Measurements from ENCODE around the gene CELSR3.

Gene CELSR3

GRCh38 chr3:48633256-48633655 lies 29.4 kb downstream of the CELSR3 start:
- Mint-ChIP-seq H3K27ac (ENCODE audit: low read depth) (no peak overlapping the region), H3K27me3 (no peaks in the 10 kb centered on the region), H3K4me3 (no peak overlapping the region), H3K9me3 (no peaks in the 10 kb centered on the region), H3K36me3 (ENCODE audit: insufficient read depth) (peaks cover 5% of the 10 kb centered on the region), H3K4me1 (peaks cover 13% of the 10 kb centered on the region)
- DNase-seq (ENCODE audit: low spot score in 2 of 2) (no peak), ATAC-seq (replicated peaks; ENCODE audit: extremely low read depth, poor library complexity, severe bottlenecking) (no peak)

GRCh38 chr3:48631516-48632448 lies 30.9 kb downstream of the CELSR3 start:
- Mint-ChIP-seq H3K4me1 (peaks cover 11% of the 10 kb centered on the region), H3K36me3 (ENCODE audit: insufficient read depth) (peaks cover 6% of the 10 kb centered on the region), H3K4me3 (no peak overlapping the region), H3K27me3 (no peaks in the 10 kb centered on the region), H3K27ac (ENCODE audit: low read depth) (peak overlapping the region; percentile 36), H3K9me3 (no peaks in the 10 kb centered on the region)
- DNase-seq (ENCODE audit: low spot score in 2 of 2) (no peak), ATAC-seq (replicated peaks; ENCODE audit: extremely low read depth, poor library complexity, severe bottlenecking) (no peak)

- no peak overlapping the region for H3K4me3 Mint-ChIP-seq
- DNase-seq (ENCODE audit: low spot score in 2 of 2): no peak
- no peak for ATAC-seq (replicated peaks; ENCODE audit: extremely low read depth, poor library complexity, severe bottlenecking)
- H3K36me3 Mint-ChIP-seq (ENCODE audit: insufficient read depth): peaks cover 7% of the 10 kb centered on the region
- H3K9me3 Mint-ChIP-seq: no peaks in the 10 kb centered on the region
- H3K4me1 Mint-ChIP-seq: peaks cover 11% of the 10 kb centered on the region
- peak overlapping the region; percentile 36 for H3K27ac Mint-ChIP-seq (ENCODE audit: low read depth)
- no peaks in the 10 kb centered on the region for H3K27me3 Mint-ChIP-seq
Observed at GRCh38 chr3:48630833-48631232, 31.9 kb downstream of the CELSR3 start.

- Mint-ChIP-seq H3K4me1 (peaks cover 11% of the 10 kb centered on the region), H3K4me3 (no peak overlapping the region), H3K27me3 (no peaks in the 10 kb centered on the region), H3K36me3 (ENCODE audit: insufficient read depth) (peaks cover 7% of the 10 kb centered on the region), H3K27ac (ENCODE audit: low read depth) (no peak overlapping the region), H3K9me3 (no peaks in the 10 kb centered on the region)
- DNase-seq (ENCODE audit: low spot score in 2 of 2) (no peak), ATAC-seq (replicated peaks; ENCODE audit: extremely low read depth, poor library complexity, severe bottlenecking) (no peak)
Observed at GRCh38 chr3:48630407-48630806, 32.3 kb downstream of the CELSR3 start.

GRCh38 chr3:48629894-48630293 lies 32.8 kb downstream of the CELSR3 start:
- Mint-ChIP-seq H3K27me3 (no peaks in the 10 kb centered on the region), H3K4me3 (no peak overlapping the region), H3K9me3 (no peaks in the 10 kb centered on the region), H3K36me3 (ENCODE audit: insufficient read depth) (peaks cover 7% of the 10 kb centered on the region), H3K27ac (ENCODE audit: low read depth) (no peak overlapping the region), H3K4me1 (peaks cover 11% of the 10 kb centered on the region)
- no peak for ATAC-seq (replicated peaks; ENCODE audit: extremely low read depth, poor library complexity, severe bottlenecking)
- DNase-seq (ENCODE audit: low spot score in 2 of 2): no peak

- H3K36me3 Mint-ChIP-seq (ENCODE audit: insufficient read depth): peaks cover 5% of the 10 kb centered on the region
Observed at GRCh38 chr3:48628277-48629017, 34.2 kb downstream of the CELSR3 start.

GRCh38 chr3:48625600-48625999 lies 37.1 kb downstream of the CELSR3 start:
- H3K27me3 Mint-ChIP-seq: no peaks in the 10 kb centered on the region
- peaks cover 5% of the 10 kb centered on the region for H3K36me3 Mint-ChIP-seq (ENCODE audit: insufficient read depth)
- H3K9me3 Mint-ChIP-seq: no peaks in the 10 kb centered on the region
- ATAC-seq (replicated peaks; ENCODE audit: extremely low read depth, poor library complexity, severe bottlenecking): no peak
- H3K4me1 Mint-ChIP-seq: peaks cover 6% of the 10 kb centered on the region
- H3K27ac Mint-ChIP-seq (ENCODE audit: low read depth): no peak overlapping the region
- DNase-seq (ENCODE audit: low spot score in 2 of 2): no peak
- no peak overlapping the region for H3K4me3 Mint-ChIP-seq

More at GRCh38 chr3:48628277-48629017, 34.2 kb downstream of the CELSR3 start:
- ATAC-seq (replicated peaks; ENCODE audit: extremely low read depth, poor library complexity, severe bottlenecking): no peak
- H3K4me1 Mint-ChIP-seq: peaks cover 6% of the 10 kb centered on the region
- no peaks in the 10 kb centered on the region for H3K27me3 Mint-ChIP-seq
- DNase-seq (ENCODE audit: low spot score in 2 of 2): no peak
- no peak overlapping the region for H3K4me3 Mint-ChIP-seq
- no peak overlapping the region for H3K27ac Mint-ChIP-seq (ENCODE audit: low read depth)
- H3K9me3 Mint-ChIP-seq: no peaks in the 10 kb centered on the region

GRCh38 chr3:48624767-48625166 lies 37.9 kb downstream of the CELSR3 start:
- no peak for DNase-seq (ENCODE audit: low spot score in 2 of 2)
- H3K4me3 Mint-ChIP-seq: no peak overlapping the region
- no peak overlapping the region for H3K27ac Mint-ChIP-seq (ENCODE audit: low read depth)
- peaks cover 6% of the 10 kb centered on the region for H3K4me1 Mint-ChIP-seq
- no peaks in the 10 kb centered on the region for H3K27me3 Mint-ChIP-seq
- peaks cover 3% of the 10 kb centered on the region for H3K36me3 Mint-ChIP-seq (ENCODE audit: insufficient read depth)
- no peak for ATAC-seq (replicated peaks; ENCODE audit: extremely low read depth, poor library complexity, severe bottlenecking)
- H3K9me3 Mint-ChIP-seq: no peaks in the 10 kb centered on the region

GRCh38 chr3:48623851-48624547 lies 38.7 kb downstream of the CELSR3 start:
- Mint-ChIP-seq H3K36me3 (ENCODE audit: insufficient read depth) (peaks cover 3% of the 10 kb centered on the region), H3K4me1 (peaks cover 6% of the 10 kb centered on the region), H3K9me3 (no peaks in the 10 kb centered on the region), H3K4me3 (no peak overlapping the region), H3K27ac (ENCODE audit: low read depth) (no peak overlapping the region), H3K27me3 (no peaks in the 10 kb centered on the region)
- DNase-seq (ENCODE audit: low spot score in 2 of 2) (no peak), ATAC-seq (replicated peaks; ENCODE audit: extremely low read depth, poor library complexity, severe bottlenecking) (no peak)

- no peak for ATAC-seq (replicated peaks; ENCODE audit: extremely low read depth, poor library complexity, severe bottlenecking)
- Mint-ChIP-seq H3K4me1 (peaks cover 6% of the 10 kb centered on the region), H3K9me3 (no peaks in the 10 kb centered on the region), H3K36me3 (ENCODE audit: insufficient read depth) (peaks cover 2% of the 10 kb centered on the region), H3K27me3 (no peaks in the 10 kb centered on the region), H3K4me3 (no peak within 1 kb of the TSS), H3K27ac (ENCODE audit: low read depth) (no peak within 1 kb of the TSS)
- no peak for DNase-seq (ENCODE audit: low spot score in 2 of 2)
Observed at GRCh38 chr3:48621461-48621869, 41.2 kb downstream of the CELSR3 start, which contains the start of gene TMEM89. Gene TMEM89, minus strand, starts transcription at chr3:48621769. Its CDS starts 13 bp downstream, at chr3:48621756.

GRCh38 chr3:48619541-48620524 lies 42.9 kb downstream of the CELSR3 start:
- H3K4me3 Mint-ChIP-seq: no peak overlapping the region
- no peak for ATAC-seq (replicated peaks; ENCODE audit: extremely low read depth, poor library complexity, severe bottlenecking)

More at GRCh38 chr3:48619541-48620524, 42.9 kb downstream of the CELSR3 start:
- Mint-ChIP-seq H3K4me1 (peaks cover 6% of the 10 kb centered on the region), H3K9me3 (no peaks in the 10 kb centered on the region), H3K36me3 (ENCODE audit: insufficient read depth) (peaks cover 2% of the 10 kb centered on the region), H3K27me3 (no peaks in the 10 kb centered on the region), H3K27ac (ENCODE audit: low read depth) (no peak overlapping the region)
- DNase-seq (ENCODE audit: low spot score in 2 of 2): no peak

Measured in central memory CD8-positive, alpha-beta T cell (primary cell).